Measurements from ENCODE around the gene TNIK. TPM values are rescaled to one million over a fixed set of nuclear protein-coding genes. Genes with fewer than 3 reads are reported as not detected.

The TNIK gene
- total RNA-seq, 4 donors from 2014 or later: 30.3 to 39.0 (median 36.8) TPM

- no peaks in the 10 kb centered on the region for H3K36me3 ChIP-seq
- no peak overlapping the region for H3K27ac ChIP-seq (replicated peaks in 1 of 4)
- H3K9me3 ChIP-seq: no peaks in the 10 kb centered on the region
- TF ChIP-seq EP300 (IDR thresholded peaks at IDR 0.05) (no peak), POLR2AphosphoS5 (IDR thresholded peaks at IDR 0.05) (no peak), POLR2A (IDR thresholded peaks at IDR 0.05; ENCODE audit: low read depth) (no peak), CTCF (IDR thresholded peaks at IDR 0.05) (no peak)
- H3K27me3 ChIP-seq: no peaks in the 10 kb centered on the region
- no peak overlapping the region for H3K4me3 ChIP-seq
- WGBS: 100% methylated on average over 1 of the region's 1 CpG
- intact Hi-C loops (cut with DNase I): no loop called here
- peaks cover 8 to 17% (median 14%) of the 10 kb centered on the region in 4 donors for H3K4me1 ChIP-seq
- no peak for DNase-seq (ENCODE audit: extremely low spot score)
Observed at GRCh38 chr3:171366043-171366442, 94.2 kb downstream of the TNIK start.

GRCh38 chr3:171365489-171365888 is 94.7 kb downstream of the TNIK start:
- H3K4me1 ChIP-seq: peaks cover 8 to 17% (median 14%) of the 10 kb centered on the region in 4 donors
- DNase-seq (ENCODE audit: extremely low spot score): no peak
- H3K27ac ChIP-seq (replicated peaks in 1 of 4): no peak overlapping the region
- no peaks in the 10 kb centered on the region for H3K27me3 ChIP-seq
- no peaks in the 10 kb centered on the region for H3K9me3 ChIP-seq
- H3K4me3 ChIP-seq: no peak overlapping the region
- 43% methylated on average over 2 of the region's 2 CpGs for WGBS
- H3K36me3 ChIP-seq: no peaks in the 10 kb centered on the region
- intact Hi-C loops (cut with DNase I): no loop called here
- TF ChIP-seq CTCF (IDR thresholded peaks at IDR 0.05) (no peak), POLR2A (IDR thresholded peaks at IDR 0.05; ENCODE audit: low read depth) (no peak), POLR2AphosphoS5 (IDR thresholded peaks at IDR 0.05) (no peak), EP300 (IDR thresholded peaks at IDR 0.05) (no peak)

GRCh38 chr3:171364500-171364899 is 95.7 kb downstream of the TNIK start:
- Histone ChIP-seq H3K27me3 (no peaks in the 10 kb centered on the region), H3K4me1 (peaks cover 8 to 17% (median 14%) of the 10 kb centered on the region in 4 donors), H3K4me3 (no peak overlapping the region), H3K9me3 (no peaks in the 10 kb centered on the region), H3K27ac (replicated peaks in 1 of 4) (no peak overlapping the region), H3K36me3 (no peaks in the 10 kb centered on the region)
- TF ChIP-seq EP300 (IDR thresholded peaks at IDR 0.05) (no peak), CTCF (IDR thresholded peaks at IDR 0.05) (no peak), POLR2A (IDR thresholded peaks at IDR 0.05; ENCODE audit: low read depth) (no peak), POLR2AphosphoS5 (IDR thresholded peaks at IDR 0.05) (no peak)
- intact Hi-C loops (cut with DNase I): no loop called here
- DNase-seq (ENCODE audit: extremely low spot score): no peak

GRCh38 chr3:171363202-171363601 is 97.0 kb downstream of the TNIK start:
- TF ChIP-seq POLR2AphosphoS5 (IDR thresholded peaks at IDR 0.05): no peak
- intact Hi-C loops (cut with DNase I): no loop called here
- WGBS: 94% methylated on average over 2 of the region's 2 CpGs

GRCh38 chr3:171362575-171362974 is 97.6 kb downstream of the TNIK start:
- no peak for TF ChIP-seq EP300 (IDR thresholded peaks at IDR 0.05)
- no peak for TF ChIP-seq POLR2AphosphoS5 (IDR thresholded peaks at IDR 0.05)
- no peak for TF ChIP-seq POLR2A (IDR thresholded peaks at IDR 0.05; ENCODE audit: low read depth)
- no peak for TF ChIP-seq CTCF (IDR thresholded peaks at IDR 0.05)
- intact Hi-C loops (cut with DNase I): no loop called here
- Histone ChIP-seq H3K27ac (replicated peaks in 1 of 4) (no peak overlapping the region), H3K4me1 (peaks cover 8 to 17% (median 17%) of the 10 kb centered on the region in 4 donors), H3K36me3 (no peaks in the 10 kb centered on the region), H3K27me3 (no peaks in the 10 kb centered on the region), H3K4me3 (no peak overlapping the region), H3K9me3 (no peaks in the 10 kb centered on the region)
- no peak for DNase-seq (ENCODE audit: extremely low spot score)

More at GRCh38 chr3:171363202-171363601, 97.0 kb downstream of the TNIK start:
- Histone ChIP-seq H3K36me3 (no peaks in the 10 kb centered on the region), H3K27me3 (no peaks in the 10 kb centered on the region), H3K9me3 (no peaks in the 10 kb centered on the region), H3K27ac (replicated peaks in 1 of 4) (no peak overlapping the region), H3K4me1 (peaks cover 8 to 17% (median 14%) of the 10 kb centered on the region in 4 donors), H3K4me3 (no peak overlapping the region)
- no peak for DNase-seq (ENCODE audit: extremely low spot score)

All from esophagus muscularis mucosa (tissue), 4 donors.